Renal pelvis (tissue), 4 donors: ENCODE results near the gene PXDC1. TPM values are rescaled to one million over a fixed set of nuclear protein-coding genes. Genes with fewer than 3 reads are reported as not detected.

ENCODE experiments used
- DNase-seq: peaks from one replicate; pipeline ENCODE4 v3.0.0-alpha.2; 2013
- polyA plus RNA-seq, 3 donors: library from polyadenylated mRNA; unstranded; fragments of 120-200 nt; gene quantifications; one replicate each; pipeline ENCODE4 v1.2.1, GENCODE V29; 2013; ENCODE audit not compliant: insufficient read length in 3 of 3

The PXDC1 gene
- polyA plus RNA-seq, 3 donors: 17.3 to 23.0 (median 21.5) TPM

DNA sequence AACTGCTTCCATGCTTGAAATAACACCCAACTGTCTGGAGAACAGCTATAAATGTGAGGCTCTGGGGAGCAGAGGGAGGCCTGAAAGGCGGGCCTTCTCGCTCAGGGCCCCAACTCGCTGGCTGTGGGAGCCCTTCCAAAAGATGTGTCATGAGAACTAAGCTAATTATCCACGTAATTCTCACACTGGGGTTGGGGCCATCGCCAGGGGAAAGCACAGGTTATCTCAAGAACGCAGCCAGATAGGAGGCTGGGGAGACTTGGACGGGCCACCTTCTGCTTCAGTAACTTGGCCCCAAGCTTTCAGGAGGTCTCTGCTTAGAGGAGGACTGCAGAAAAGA lies 1.6 kb downstream of the PXDC1 start:
- no peak for DNase-seq

DNA sequence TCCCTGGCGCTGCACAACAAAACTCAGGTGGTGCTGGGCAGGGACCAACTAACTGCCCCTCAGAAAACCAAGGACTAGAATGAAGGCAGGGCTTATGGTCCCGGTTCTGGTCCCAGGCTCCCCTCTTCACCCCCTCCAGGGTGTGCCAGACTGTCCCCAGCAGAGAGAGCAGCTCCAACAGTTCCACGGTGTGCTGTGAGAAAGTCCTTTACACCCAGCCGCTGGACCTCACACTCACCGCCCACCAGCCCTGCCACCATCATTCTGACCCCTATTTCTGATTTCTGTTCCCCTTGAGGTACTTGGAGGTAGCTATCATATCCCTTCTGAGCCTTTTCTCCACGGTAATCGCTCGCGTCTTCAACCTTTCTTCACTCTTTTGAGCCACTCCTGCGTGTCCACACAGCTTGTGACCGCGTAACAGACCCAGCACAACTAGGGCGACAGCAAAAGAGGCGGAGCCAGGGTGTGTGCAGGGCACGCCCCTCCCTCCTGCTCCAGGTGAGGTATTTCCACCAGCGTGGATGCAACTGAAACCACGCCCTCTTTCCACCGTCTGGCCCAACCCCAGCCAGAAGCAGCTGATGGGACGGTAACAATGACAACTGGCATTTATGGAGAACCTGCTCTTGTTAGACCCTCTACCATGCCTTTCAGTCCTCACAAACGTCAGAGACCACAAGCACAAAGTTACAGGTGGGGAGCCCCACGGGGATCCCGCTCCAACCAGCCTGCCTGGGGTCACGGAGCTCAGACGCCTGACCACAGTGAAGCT lies 2.3 kb downstream of the PXDC1 start:
- DNase-seq: no peak

DNA sequence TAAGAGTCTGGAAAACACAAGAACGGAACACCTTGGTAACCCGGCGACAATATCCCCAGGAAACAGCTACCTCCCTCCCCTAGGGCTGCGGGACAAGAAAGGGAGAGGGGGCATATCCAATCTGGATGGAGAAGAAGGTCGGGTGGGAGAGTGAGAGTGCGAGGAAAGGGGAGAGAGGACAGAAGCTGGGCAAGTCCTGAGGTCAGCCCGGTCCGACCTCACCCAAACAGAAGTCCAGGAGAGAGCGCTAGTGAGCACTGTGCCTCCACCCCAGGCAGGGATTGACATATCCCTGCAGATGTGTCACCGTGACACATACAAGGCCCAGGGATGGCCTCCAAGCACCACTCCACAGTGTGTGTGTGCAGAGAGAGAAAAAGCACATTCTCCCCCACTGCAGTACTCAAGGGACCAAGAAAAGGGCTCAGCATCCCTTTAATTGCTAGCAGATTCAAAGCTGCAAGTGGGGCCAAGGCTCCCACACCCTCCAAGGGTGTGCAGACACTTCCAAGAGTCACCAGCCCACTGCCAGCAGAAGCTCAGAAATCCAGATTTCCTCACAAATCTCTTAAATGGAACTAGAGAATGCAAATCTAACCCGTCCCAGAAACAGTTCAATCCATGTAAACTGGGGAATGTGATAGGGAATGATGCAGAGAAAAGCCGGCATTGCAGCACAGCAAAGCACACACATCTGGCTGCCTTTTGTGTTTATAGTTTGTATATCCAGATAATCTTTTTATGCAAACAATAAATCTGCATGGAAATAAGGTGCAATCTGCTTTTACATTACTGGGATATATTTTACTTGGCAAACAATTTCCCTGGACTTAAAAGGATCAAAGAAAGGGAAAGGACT lies 3.1 kb downstream of the PXDC1 start:
- DNase-seq: no peak

DNA sequence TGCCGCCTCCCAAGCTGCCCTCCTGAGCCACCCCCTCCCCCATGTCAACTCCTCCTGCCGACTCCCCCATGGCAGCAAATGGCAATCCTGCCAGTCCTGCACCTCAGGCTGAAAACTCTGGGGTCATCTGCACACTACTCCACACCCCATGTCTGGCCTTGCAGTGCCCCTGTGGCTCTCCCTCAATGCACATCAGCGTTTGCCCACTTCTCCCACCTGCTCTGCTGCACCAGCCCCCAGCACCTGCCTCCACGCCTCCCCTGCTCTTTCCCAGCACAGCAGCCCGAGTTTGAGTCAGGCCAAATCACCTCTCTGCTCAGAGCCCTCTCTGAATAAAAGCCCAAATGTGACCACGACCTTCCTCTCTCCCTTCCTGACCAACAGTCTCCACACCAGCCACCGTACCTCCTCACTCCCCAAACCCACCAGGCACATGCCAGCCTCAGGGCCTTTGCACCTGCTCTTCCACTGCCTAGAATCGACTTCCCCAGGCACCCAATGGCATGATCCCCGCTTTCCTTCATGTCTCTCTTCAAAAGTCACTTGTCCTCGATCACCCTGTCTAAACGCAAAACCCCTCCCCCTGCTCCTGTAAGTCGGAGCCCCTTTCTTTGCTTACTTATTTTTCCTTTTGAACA lies 4.3 kb downstream of the PXDC1 start:
- no peak for DNase-seq

DNA sequence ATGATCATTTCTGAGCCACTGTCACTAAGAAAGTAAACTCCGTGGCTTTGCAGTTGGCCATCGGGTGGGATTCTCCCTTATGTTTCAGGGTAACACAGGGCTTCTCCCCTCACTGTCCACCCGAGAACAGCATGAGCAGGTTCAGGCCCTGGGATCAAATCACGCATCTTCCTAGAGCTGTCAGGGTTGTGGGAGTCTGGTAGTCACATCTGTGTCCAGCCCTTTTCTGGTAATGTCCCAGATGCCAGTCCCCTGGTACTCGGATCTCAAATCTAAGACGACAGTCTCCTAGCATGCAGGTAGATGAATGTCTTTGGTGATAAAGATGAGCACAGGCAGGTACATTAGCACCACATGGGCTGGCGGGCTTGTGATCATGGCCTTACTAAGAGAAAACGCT lies 4.8 kb downstream of the PXDC1 start:
- DNase-seq: no peak

DNA sequence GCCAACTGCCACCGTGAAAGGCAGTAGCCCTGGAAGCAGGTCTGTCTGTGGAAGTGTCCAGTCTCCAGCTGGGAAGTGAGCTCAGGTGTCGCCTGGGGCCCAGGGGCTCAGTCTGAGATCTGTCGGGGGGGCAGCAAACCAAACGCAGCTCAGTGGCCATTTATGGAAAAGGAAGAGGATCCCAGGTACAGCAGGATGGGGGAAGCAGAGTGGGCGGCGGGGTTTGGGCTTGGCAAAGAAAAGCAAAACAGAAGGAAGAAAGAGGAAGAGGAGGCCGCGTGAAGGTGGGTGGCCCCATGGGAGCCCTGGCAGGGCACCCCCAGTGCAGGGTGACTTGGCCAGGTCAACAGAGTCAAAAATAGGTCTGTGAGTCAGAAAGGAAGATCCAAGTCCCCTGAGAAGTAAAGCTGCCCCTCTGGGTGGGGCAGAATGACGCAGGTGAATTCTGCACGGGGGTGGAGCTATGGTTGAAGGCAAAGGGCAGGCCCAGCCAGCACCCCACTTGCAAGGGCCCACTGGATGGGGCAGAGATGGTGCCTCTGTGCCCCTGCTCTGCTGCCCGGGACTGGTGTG lies 5.3 kb downstream of the PXDC1 start:
- no peak for DNase-seq

DNA sequence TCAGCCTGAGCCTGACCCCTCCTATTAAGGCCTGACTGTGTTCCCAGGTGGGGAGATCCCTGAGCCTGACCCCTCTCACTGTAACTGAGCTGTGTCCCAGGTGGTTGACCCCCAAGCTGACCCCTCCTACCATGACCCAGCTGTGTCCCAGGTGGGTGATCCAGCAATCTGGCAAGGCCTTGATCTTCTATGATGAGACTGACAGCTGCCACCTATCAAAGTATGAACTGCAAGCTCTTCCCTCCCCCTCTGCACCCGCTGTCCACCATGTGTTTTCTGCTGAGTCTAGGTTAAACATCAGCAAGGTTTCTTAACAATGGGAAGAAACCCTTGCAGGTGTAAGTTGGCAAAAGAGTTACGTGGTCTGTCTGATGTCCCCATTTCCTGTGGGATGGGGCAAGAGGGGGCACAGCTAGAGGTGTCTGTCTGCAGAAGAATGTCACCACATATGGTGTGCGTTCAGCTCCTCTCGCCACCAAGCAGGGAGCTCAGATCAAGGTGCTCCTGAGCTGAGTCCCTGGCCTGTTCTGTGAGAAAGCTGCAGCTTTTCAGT lies 5.9 kb downstream of the PXDC1 start:
- DNase-seq: no peak

DNA sequence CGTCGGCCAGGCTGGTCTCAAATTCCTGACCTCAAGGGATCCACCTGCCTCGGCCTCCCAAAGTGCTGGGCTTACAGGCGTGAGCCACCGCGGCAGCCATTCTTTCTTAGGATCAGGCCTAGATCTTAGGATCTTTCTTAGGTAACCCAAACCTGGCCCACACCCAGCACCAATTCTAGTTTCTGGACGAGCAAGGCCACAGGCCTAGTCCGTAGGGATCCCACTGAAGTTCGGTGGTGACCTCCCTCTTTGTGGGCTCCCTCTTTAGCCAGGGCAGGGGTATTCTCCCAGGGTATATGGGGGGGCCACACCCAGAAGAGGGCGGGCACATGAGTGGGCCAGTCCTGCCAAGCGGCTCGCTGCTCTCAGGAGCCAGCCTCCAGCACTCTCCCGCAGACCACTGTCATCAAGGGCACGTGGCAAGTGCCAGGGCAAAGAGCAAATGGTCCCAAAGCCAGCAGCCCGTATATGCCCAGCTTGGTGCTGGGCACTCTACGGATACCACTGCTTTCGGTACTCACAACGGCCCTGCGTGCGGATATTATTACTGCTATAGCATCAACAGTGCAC lies 6.5 kb downstream of the PXDC1 start:
- DNase-seq: no peak

DNA sequence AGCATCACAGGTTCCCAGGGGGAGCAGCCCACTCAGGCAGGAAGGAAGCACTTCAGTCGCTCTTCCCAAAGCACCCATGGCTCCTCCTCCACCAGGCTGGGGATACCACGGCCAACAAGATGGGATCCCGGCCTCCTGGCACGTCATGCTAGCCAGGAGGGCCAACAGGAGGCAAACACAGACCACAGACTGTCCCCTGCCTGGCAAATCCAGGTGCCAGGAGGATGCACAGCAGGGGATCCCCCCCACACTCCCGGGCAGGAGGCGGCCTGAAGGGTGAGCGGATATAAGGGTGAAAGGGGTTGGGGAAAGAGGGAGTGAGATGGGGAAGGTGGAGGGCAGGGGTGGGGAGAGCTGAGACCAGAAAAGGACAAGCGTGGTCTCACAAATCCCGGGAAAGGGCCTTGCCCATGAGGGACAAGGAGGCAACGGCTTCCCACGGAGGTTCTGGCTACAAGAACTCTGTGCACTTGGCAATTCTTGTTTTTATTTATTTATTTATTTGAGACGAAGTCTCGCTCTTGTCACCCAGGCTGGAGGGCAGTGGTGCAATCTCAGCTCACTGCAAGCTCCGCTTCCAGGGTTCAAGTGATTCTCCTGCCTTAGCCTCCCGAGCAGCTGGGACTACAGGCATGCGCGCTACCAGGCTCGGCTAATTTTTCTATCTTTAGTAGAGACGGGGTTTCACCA lies 7.2 kb downstream of the PXDC1 start:
- no peak for DNase-seq

DNA sequence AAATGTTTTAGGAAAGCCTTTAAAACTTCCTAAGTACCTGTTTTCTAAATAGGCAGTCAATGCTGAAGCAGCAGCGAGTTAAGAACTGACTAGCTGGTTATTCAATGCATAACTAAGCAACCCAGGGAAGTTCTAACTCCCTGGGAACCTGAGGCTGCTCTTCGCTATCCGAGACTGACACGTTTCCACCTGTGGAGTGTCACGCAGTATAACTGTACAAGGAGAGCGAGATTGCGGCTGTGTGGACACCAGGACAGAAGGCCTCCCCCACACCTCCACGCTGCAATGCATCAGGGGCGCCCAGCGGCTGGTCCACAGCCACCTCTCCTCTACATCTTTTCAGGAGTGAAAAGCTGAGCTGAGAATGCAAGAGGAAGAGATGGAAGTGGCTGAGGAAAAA lies 8.0 kb downstream of the PXDC1 start:
- DNase-seq: no peak

DNA sequence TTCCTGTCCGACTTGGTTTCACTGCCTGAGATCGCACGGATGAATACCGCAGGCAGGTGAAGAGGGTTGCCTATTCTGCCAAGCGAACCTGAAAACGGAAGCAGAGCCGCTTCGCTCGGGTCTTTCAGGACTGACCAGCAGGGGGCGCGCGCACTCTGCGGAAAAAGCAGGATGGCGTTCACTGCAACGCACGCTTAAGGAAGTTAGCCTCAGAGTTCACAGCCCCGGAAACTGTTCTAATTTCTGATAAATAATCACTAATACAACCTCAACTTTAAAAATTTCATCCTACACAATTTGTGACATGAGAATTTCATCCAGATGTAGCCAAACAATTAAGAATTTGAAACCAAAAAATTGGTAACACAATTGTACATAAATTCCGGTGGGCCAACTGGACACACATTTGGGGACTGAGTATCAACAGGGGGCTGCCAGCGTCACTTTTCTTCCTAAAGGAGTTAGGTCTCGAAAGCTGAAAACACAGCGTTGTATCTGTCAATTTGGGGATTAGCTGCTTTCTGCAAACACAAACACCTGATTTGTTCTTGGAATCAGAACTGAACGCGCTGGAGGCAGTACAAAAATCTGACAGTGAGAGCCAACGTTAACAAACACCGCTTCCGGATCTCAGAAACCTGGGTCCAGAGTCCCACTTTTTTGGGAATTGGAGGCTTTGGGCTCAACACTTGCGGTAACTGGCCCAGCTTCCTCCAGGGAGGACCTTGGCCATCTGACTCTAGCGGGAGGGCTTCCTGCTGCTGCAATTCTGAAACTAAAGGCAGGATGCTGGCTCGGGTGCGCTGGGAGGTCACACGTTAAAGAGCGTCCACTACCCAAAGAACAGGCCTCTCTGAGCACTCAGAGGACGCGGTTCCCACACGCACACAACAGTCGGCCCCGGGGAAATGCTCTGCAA lies 8.8 kb downstream of the PXDC1 start:
- no peak for DNase-seq

DNA sequence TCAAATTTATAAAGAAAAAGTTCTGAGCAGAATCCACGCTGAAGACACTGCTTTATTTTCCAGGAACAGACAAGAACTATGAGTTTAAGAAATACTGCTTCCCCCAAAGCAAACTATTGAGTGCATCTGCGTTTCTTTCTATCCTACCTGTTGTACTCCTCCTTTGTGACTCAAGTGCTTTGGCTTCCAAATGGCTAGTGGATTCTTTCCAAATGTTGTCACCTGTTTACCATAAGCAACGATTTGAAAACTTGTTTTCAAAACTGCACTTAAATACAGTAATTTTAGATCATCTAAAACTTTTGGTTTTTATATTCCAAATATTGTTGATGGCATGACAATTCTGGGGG lies 9.5 kb downstream of the PXDC1 start:
- no peak for DNase-seq

DNA sequence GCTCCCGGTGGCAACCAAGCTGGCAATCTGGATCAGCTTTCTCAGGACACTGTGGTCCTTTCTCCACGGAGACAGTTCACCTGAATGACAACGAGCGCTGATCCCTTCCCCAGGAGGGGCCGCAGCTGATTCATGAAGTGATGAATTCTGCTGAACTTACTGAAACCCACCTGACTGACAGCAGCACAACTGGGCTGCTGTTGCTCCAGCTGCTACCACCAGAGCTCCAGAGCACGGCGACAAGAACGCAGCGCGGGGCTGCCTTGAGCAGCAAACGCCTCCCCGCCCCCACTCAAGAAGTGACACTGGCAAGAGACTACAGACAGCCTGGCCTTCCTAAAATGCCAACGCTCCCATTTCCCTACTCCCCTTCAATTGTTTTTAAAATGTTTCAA lies 10.0 kb downstream of the PXDC1 start:
- DNase-seq: no peak

DNA sequence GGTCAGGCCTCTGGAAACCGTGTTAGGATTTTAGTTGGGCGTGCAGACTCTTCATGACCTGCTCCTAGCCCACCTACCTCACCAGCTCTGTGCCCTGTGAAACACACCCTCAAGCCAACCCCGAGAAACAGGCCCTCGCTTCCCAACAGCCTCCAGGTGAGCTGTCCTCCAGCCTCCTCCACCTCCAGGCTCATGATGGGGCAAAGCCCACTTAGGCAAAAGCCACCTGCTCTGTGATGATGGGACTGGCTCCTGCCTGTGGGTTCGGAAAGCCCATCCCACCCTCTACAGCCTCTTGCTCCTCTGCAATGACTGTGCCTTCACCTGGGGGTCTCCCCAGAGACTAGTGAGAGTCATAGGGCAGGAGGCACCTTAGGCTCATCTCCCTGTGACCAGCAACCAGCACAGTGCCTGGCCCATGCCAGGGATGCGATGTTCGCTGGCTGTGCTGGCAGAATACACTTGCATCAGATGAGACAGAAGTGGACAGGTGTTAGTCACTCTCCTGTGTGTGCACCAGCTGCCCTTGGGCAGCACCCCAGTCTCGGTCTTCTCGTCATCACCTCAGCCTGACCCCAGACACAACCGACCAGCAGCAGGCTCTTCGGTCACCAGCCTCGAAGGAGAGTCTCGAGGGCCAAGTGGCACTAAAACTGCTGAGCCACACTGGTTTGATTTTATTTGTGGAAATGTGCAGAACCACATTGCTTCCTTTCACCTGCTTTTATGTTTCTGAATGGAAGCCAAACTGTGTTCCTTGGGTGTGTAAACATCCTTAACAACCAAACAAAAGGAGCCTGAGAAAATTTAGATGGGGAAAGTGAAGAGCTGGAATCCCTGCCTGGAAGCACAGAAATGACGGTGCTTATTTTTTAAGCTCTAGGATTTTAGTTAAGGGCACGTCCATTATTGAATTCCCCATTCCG lies 10.7 kb downstream of the PXDC1 start:
- DNase-seq: no peak

DNA sequence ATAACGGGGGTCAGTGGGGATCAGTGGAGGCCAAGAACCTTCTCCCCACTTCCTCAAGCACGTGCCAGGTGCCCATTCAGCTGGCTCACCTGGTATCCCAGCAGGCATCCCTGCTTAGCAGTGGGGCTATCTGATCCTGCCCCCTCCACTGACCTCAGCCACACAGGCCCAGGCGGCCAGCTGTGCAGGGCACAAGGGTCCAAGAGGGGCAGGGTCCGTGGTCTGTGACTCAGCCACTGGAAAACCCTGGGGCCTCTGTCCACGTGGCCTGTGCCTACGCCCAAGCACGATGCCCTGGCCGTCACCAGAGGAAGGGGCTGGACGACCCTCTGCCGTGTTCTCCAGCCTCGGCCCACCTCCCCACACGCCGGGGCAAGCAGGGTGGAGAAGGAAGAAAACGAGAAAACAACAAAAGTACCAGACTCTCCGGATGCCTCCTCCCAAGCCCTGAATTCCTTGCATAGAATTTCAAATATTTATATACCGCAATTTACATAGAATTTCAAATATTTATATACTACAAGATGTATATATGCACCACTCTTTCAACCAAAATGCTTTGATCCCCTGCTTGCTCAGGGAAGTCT lies 12.1 kb downstream of the PXDC1 start:
- no peak for DNase-seq

DNA sequence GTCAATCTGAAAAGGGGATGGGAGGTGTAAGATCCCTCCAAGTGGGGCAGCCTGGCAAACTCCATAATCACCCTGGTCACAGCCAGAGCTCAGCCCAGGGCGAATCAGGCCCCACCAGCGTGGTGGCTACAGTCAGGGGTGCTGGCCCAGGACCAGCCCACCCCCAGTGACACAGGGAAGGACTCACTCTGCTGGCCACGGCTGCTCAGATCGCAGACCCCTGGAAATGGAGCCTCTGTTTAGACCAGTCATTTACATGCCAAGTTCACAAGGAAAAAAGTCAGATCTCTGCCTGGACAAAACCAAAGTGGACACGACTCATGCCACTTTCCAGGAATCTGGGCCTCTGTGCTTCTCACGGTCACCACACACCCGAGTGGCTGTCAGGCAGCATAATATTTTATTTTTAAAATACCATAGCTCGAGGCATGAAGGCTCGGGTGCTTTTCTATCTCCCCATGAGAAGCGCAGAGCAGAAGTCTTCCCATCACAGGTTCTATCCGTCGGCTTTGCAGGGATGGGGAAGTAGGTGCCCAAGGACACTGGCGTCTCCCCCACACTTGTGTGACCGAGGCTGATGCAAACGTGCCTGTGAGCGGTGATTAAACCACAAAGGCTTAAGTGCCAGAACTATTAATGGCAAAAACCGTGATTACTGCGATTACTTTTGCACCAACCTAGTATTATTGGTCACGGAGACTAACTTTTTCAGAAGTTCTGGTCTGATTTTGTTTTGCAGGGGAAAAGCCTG lies 13.0 kb downstream of the PXDC1 start:
- no peak for DNase-seq

DNA sequence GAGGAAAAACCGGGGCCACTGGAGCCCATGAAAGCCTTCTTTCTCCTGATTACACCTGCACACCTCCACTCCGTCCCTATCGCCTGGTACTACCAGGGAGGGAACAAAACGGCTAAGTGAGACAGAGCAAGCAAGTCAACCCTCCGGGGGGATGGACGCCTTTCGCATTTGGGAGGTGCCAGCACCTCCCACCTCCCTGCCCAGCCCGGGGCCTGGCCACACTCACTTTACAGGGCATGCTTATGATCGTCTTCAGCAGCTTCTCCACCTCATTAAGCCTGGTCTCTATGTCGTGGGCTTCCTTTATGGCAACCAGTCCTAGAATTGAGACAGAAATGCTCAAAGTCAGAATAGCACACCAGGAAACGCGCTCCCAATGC lies 13.7 kb downstream of the PXDC1 start:
- DNase-seq: no peak
